ENCODE data around the gene ZGRF1.

The ZGRF1 gene

GRCh38 chr4:112520598-112521122 is 116.0 kb downstream of the ZGRF1 start:
- Histone ChIP-seq H4K20me1 (ENCODE audit: insufficient read depth, low read length) (no peaks in the 10 kb centered on the region), H3K4me3 (ENCODE audit: low read length) (no peak overlapping the region), H3F3A (ENCODE audit: insufficient read depth, low read length) (peaks cover 39% of the 10 kb centered on the region), H3K9me3 (replicated peaks; ENCODE audit: insufficient read depth, low read length) (no peaks in the 10 kb centered on the region), H3K27me3 (replicated peaks; ENCODE audit: insufficient read depth, low read length) (peaks cover 27% of the 10 kb centered on the region), H3K27ac (ENCODE audit: low read length) (no peak overlapping the region), H3K9ac (ENCODE audit: low read length) (no peak overlapping the region), H3K4me1 (ENCODE audit: low read length) (peaks cover 15% of the 10 kb centered on the region), H3K4me2 (ENCODE audit: low read depth, low read length) (no peak overlapping the region), H3K9me2 (replicated peaks; ENCODE audit: insufficient read depth, low read length) (no peaks in the 10 kb centered on the region), H3K36me3 (replicated peaks; ENCODE audit: insufficient read depth, low read length) (no peaks in the 10 kb centered on the region), H2AFZ (ENCODE audit: low read length) (no peak overlapping the region), H3K79me2 (ENCODE audit: low read length) (no peaks in the 10 kb centered on the region)
- no peak for DNase-seq
- TF ChIP-seq EZH2 (optimal IDR thresholded peaks at IDR 0.05; ENCODE audit: low read depth, low read length) (no peak), EZH2phosphoT487 (IDR thresholded peaks at IDR 0.05; ENCODE audit: low read length) (no peak), CTCF (IDR thresholded peaks at IDR 0.05; ENCODE audit: low read length) (no peak)

- no peaks in the 10 kb centered on the region for H3K9me2 ChIP-seq (replicated peaks; ENCODE audit: insufficient read depth, low read length)
- peaks cover 41% of the 10 kb centered on the region for H3F3A ChIP-seq (ENCODE audit: insufficient read depth, low read length)
- no peaks in the 10 kb centered on the region for H4K20me1 ChIP-seq (ENCODE audit: insufficient read depth, low read length)
- no peak overlapping the region for H3K4me3 ChIP-seq (ENCODE audit: low read length)
- H3K36me3 ChIP-seq (replicated peaks; ENCODE audit: insufficient read depth, low read length) = no peaks in the 10 kb centered on the region
- no peaks in the 10 kb centered on the region for H3K79me2 ChIP-seq (ENCODE audit: low read length)
- no peak for DNase-seq
- peaks cover 27% of the 10 kb centered on the region for H3K27me3 ChIP-seq (replicated peaks; ENCODE audit: insufficient read depth, low read length)
- no peak overlapping the region for H3K4me2 ChIP-seq (ENCODE audit: low read depth, low read length)
- TF ChIP-seq CTCF (IDR thresholded peaks at IDR 0.05; ENCODE audit: low read length) = no peak
- TF ChIP-seq EZH2 (optimal IDR thresholded peaks at IDR 0.05; ENCODE audit: low read depth, low read length) = no peak
- TF ChIP-seq EZH2phosphoT487 (IDR thresholded peaks at IDR 0.05; ENCODE audit: low read length) = no peak
- peaks cover 11% of the 10 kb centered on the region for H3K4me1 ChIP-seq (ENCODE audit: low read length)
- no peak overlapping the region for H3K27ac ChIP-seq (ENCODE audit: low read length)
- no peak overlapping the region for H2AFZ ChIP-seq (ENCODE audit: low read length)
- no peak overlapping the region for H3K9ac ChIP-seq (ENCODE audit: low read length)
- no peaks in the 10 kb centered on the region for H3K9me3 ChIP-seq (replicated peaks; ENCODE audit: insufficient read depth, low read length)
Observed at GRCh38 chr4:112519689-112520597, 116.8 kb downstream of the ZGRF1 start.

- H3K27ac ChIP-seq (ENCODE audit: low read length) = no peak overlapping the region
- H3F3A ChIP-seq (ENCODE audit: insufficient read depth, low read length) = peaks cover 36% of the 10 kb centered on the region
- no peaks in the 10 kb centered on the region for H3K79me2 ChIP-seq (ENCODE audit: low read length)
- no peak overlapping the region for H3K9ac ChIP-seq (ENCODE audit: low read length)
- no peaks in the 10 kb centered on the region for H3K9me2 ChIP-seq (replicated peaks; ENCODE audit: insufficient read depth, low read length)
- no peaks in the 10 kb centered on the region for H4K20me1 ChIP-seq (ENCODE audit: insufficient read depth, low read length)
- no peak for DNase-seq
- H3K4me3 ChIP-seq (ENCODE audit: low read length) = no peak overlapping the region
- peaks cover 35% of the 10 kb centered on the region for H3K27me3 ChIP-seq (replicated peaks; ENCODE audit: insufficient read depth, low read length)
- H2AFZ ChIP-seq (ENCODE audit: low read length) = no peak overlapping the region
- peaks cover 6% of the 10 kb centered on the region; the same call in 1 of the 2 replicates for H3K4me1 ChIP-seq (ENCODE audit: low read length)
- H3K4me2 ChIP-seq (ENCODE audit: low read depth, low read length) = no peak overlapping the region; the same call in 1 of the 2 replicates
- no peaks in the 10 kb centered on the region for H3K9me3 ChIP-seq (replicated peaks; ENCODE audit: insufficient read depth, low read length)
- H3K36me3 ChIP-seq (replicated peaks; ENCODE audit: insufficient read depth, low read length) = no peaks in the 10 kb centered on the region
- no peak for TF ChIP-seq CTCF (IDR thresholded peaks at IDR 0.05; ENCODE audit: low read length)
- no peak for TF ChIP-seq EZH2phosphoT487 (IDR thresholded peaks at IDR 0.05; ENCODE audit: low read length)
- TF ChIP-seq EZH2 (optimal IDR thresholded peaks at IDR 0.05; ENCODE audit: low read depth, low read length) = no peak
Observed at GRCh38 chr4:112518675-112519074, 118.0 kb downstream of the ZGRF1 start.
